HCT116 (cell line): ENCODE data around the gene YWHAH. TPM values are rescaled to one million over a fixed set of nuclear protein-coding genes. Genes with fewer than 3 reads are reported as not detected.

ENCODE experiments used
- ATAC-seq: fragments of 200-7000 bp; cut with Tn5 transposase; 2 replicates; pipeline ENCODE4 v1.9.1; 2020; ENCODE audit warnings: mild to moderate bottlenecking, moderate library complexity
- BruUV-seq: library from RNA; stranded (reverse); fragments of 400-500 nt; replicated peaks from 2 replicates; lab custom pipeline; 2021; lab: Mats Ljungman, UMichigan
- CTCF ChIA-PET: fragments of 300-600 bp; sonication (Branson Sonifier 250); formaldehyde crosslinking; loops from one replicate; lab custom pipeline; 2021; ENCODE audit warnings: antibody characterized with exemption; lab: Charles Lee
- POLR2A ChIA-PET: fragments of 300-600, 350-600 bp; sonication (Branson Sonifier 250); formaldehyde crosslinking; loops from one replicate; lab custom pipeline; 2021; ENCODE audit warnings: antibody characterized with exemption; lab: Charles Lee
- RAD21 ChIA-PET, 2 experiments: fragments of 300-600 bp; sonication (Branson Sonifier 250); formaldehyde crosslinking; loops; one replicate each; lab custom pipeline; 2023; ENCODE audit warnings: low total read pairs in 2 of 2; ENCODE audit not compliant: uncharacterized antibody in 2 of 2, unreplicated experiment in 2 of 2, low non-redundant PET in 1 of 2; lab: Charles Lee
- DNase-seq: peaks from one replicate; pipeline ENCODE4 v3.0.0-alpha.2; 2010; ENCODE audit warnings: low read depth, low spot score
- H2AFZ ChIP-seq: fragments of 200-600 bp; shearing (Covaris generic), sonication (generic); 2 replicates; pipeline ENCODE4 v1.6.1; 2017; ENCODE audit warnings: low read depth, mixed run types, mixed read lengths, antibody characterized with exemption, low read length; ENCODE audit not compliant: poor library complexity, severe bottlenecking
- H3K27ac ChIP-seq: 2 replicates; pipeline ENCODE4 v1.5.1; 2012; ENCODE audit warnings: low read depth, low read length
- H3K27me3 ChIP-seq: fragments of 200-600 bp; sonication (generic); 2 replicates; pipeline ENCODE4 v1.6.1; 2016; ENCODE audit warnings: mixed run types, low read length, mixed read lengths; ENCODE audit not compliant: insufficient read depth
- H3K36me3 ChIP-seq, 2 experiments: fragments of 200-500 bp in 1 of 2; fragments of 200-600 bp in 1 of 2; sonication (Bioruptor generic) in 1 of 2; sonication (generic) in 1 of 2; 2 replicates each; pipeline versions ENCODE4 v1.5.1 to v1.6.1; 2014 to 2016; ENCODE audit warnings: low read length in 2 of 2, inconsistent platforms in 1 of 2, mixed read lengths in 1 of 2, mixed run types in 1 of 2; ENCODE audit not compliant: insufficient read depth in 2 of 2, control insufficient read depth in 1 of 2
- H3K4me1 ChIP-seq, 2 experiments: fragments of 200-600 bp in 1 of 2; sonication (generic) in 1 of 2; 2 replicates each; pipeline versions ENCODE4 v1.5.1 to v1.6.1; 2012 to 2017; ENCODE audit warnings: low read length in 2 of 2, inconsistent platforms in 1 of 2, mild to moderate bottlenecking in 1 of 2, mixed read lengths in 1 of 2, mixed run types in 1 of 2, moderate library complexity in 1 of 2; ENCODE audit not compliant: insufficient read depth in 2 of 2, control insufficient read depth in 1 of 2
- H3K4me2 ChIP-seq: fragments of 200-600 bp; sonication (generic); 2 replicates; pipeline ENCODE4 v1.6.1; 2017; ENCODE audit warnings: mixed run types, low read length, mixed read lengths
- H3K4me3 ChIP-seq, 2 experiments: fragments of 200-600 bp in 1 of 2; sonication (generic) in 1 of 2; replicated peaks in 1 of 2; 2 replicates each; pipeline ENCODE4 v1.5.1; 2011 to 2016; ENCODE audit warnings: low read length in 2 of 2, control low read depth in 1 of 2, low read depth in 1 of 2, mild to moderate bottlenecking in 1 of 2, mixed read lengths in 1 of 2, mixed run types in 1 of 2
- H3K79me2 ChIP-seq: fragments of 200-600 bp; sonication (generic); 2 replicates; pipeline ENCODE4 v1.6.1; 2017; ENCODE audit warnings: mild to moderate bottlenecking, mixed run types, low read length, moderate library complexity, mixed read lengths; ENCODE audit not compliant: insufficient read depth
- H3K9ac ChIP-seq: fragments of 200-600 bp; sonication (generic); 2 replicates; pipeline ENCODE4 v1.6.1; 2016; ENCODE audit warnings: low read length, mixed read lengths
- H3K9me2 ChIP-seq: fragments of 200-600 bp; sonication (generic), shearing (Covaris generic); 2 replicates; pipeline ENCODE4 v1.6.1; 2017; ENCODE audit warnings: mixed run types, mild to moderate bottlenecking, moderate library complexity; ENCODE audit not compliant: insufficient read depth
- H3K9me3 ChIP-seq, 2 experiments: fragments of 200-500 bp in 1 of 2; fragments of 200-600 bp in 1 of 2; sonication (Bioruptor generic) in 1 of 2; sonication (generic) in 1 of 2; 2 replicates each; pipeline ENCODE4 v1.6.1; 2014 to 2017; ENCODE audit warnings: low read length in 2 of 2, mixed read lengths in 2 of 2, inconsistent platforms in 1 of 2, low read depth in 1 of 2, mild to moderate bottlenecking in 1 of 2, mixed run types in 1 of 2, moderate library complexity in 1 of 2; ENCODE audit not compliant: control insufficient read depth in 1 of 2, insufficient read depth in 1 of 2
- H4K20me1 ChIP-seq: fragments of 200-600 bp; sonication (generic), shearing (Covaris generic); 2 replicates; pipeline ENCODE4 v1.6.1; 2017; ENCODE audit warnings: mixed run types, mild to moderate bottlenecking, moderate library complexity; ENCODE audit not compliant: insufficient read depth
- CBX3 ChIP-seq: IDR thresholded peaks from 2 replicates; pipeline ENCODE4 v1.6.1; 2012; ENCODE audit warnings: low read depth
- CEBPB ChIP-seq: IDR thresholded peaks from 2 replicates; pipeline ENCODE4 v1.6.1; 2012; ENCODE audit warnings: low read depth
- CTCF ChIP-seq, 3 experiments: fragments of 200-600 bp in 1 of 3; sonication (generic) in 1 of 3; IDR thresholded peaks in 2 of 3; conservative IDR thresholded peaks in 1 of 3; 2 replicates each; pipeline ENCODE4 v1.5.1; 2012 to 2017; ENCODE audit warnings: low read depth in 2 of 3, low read length in 2 of 3, antibody characterized with exemption in 1 of 3, borderline replicate concordance in 1 of 3, control low read depth in 1 of 3, mild to moderate bottlenecking in 1 of 3, mixed read lengths in 1 of 3, mixed run types in 1 of 3, moderate library complexity in 1 of 3; ENCODE audit not compliant: insufficient read depth in 1 of 3
- EGR1 ChIP-seq: IDR thresholded peaks from 2 replicates; pipeline ENCODE4 v1.6.1; 2012; ENCODE audit warnings: low read depth
- EZH2 ChIP-seq: fragments of 200-600 bp; sonication (generic); IDR thresholded peaks from 2 replicates; pipeline ENCODE4 v1.6.1; 2017; ENCODE audit warnings: antibody characterized with exemption, mixed run types
- EZH2phosphoT487 ChIP-seq: fragments of 200-600 bp; IDR thresholded peaks from 2 replicates; pipeline ENCODE4 v1.6.1; 2018; ENCODE audit warnings: antibody characterized with exemption, borderline replicate concordance
- MAX ChIP-seq: IDR thresholded peaks from 2 replicates; pipeline ENCODE4 v1.6.1; 2012
- POLR2A ChIP-seq: IDR thresholded peaks from 2 replicates; pipeline ENCODE4 v1.7.0; 2011; ENCODE audit warnings: borderline replicate concordance; ENCODE audit not compliant: insufficient read depth, insufficient read length; ENCODE audit errors: extremely low read depth
- POLR2AphosphoS5 ChIP-seq: IDR thresholded peaks from 2 replicates; pipeline ENCODE4 v1.6.1; 2011; ENCODE audit warnings: mild to moderate bottlenecking, low read depth, low read length, moderate library complexity
- SP1 ChIP-seq: IDR thresholded peaks from 2 replicates; pipeline ENCODE4 v1.6.1; 2012; ENCODE audit warnings: low read depth
- SRF ChIP-seq: IDR thresholded peaks from 2 replicates; pipeline ENCODE4 v1.6.1; 2012; ENCODE audit warnings: low read depth
- TCF7L2 ChIP-seq: IDR thresholded peaks from 2 replicates; pipeline ENCODE4 v1.7.0; 2011; ENCODE audit warnings: borderline replicate concordance, inconsistent platforms; ENCODE audit not compliant: insufficient read depth, insufficient read length; ENCODE audit errors: extremely low read depth
- YY1 ChIP-seq: IDR thresholded peaks from 2 replicates; pipeline ENCODE4 v1.6.1; 2011; ENCODE audit warnings: low read length, low read depth, moderate library complexity, mild to moderate bottlenecking; ENCODE audit not compliant: insufficient replicate concordance; ENCODE audit errors: extremely low read depth
- ZBTB33 ChIP-seq: IDR thresholded peaks from 2 replicates; pipeline ENCODE4 v1.6.1; 2011; ENCODE audit warnings: mild to moderate bottlenecking, low read length, moderate library complexity; ENCODE audit not compliant: insufficient replicate concordance; ENCODE audit errors: extremely low read depth
- ZFX ChIP-seq: fragments of 450-650 bp; IDR thresholded peaks from 2 replicates; pipeline ENCODE4 v1.6.1; 2017
- ZNF274 ChIP-seq: fragments of 200-500 bp; sonication (Bioruptor generic); IDR thresholded peaks from 2 replicates; pipeline ENCODE4 v1.6.1; 2014; ENCODE audit warnings: mild to moderate bottlenecking, low read depth, low read length, inconsistent platforms
- intact Hi-C: fragments of 100-400 bp; cut with micrococcal nuclease; formaldehyde crosslinking; loops from 2 replicates; pipeline ENCODE4 v1.10.0; 2022
- total RNA-seq: library from RNA; stranded (reverse); gene quantifications from one replicate; pipeline ENCODE4 v1.2.1, GENCODE V29; 2021; ENCODE audit not compliant: unreplicated experiment

The YWHAH gene
- total RNA-seq, 1 experiment from 2014 or later = 140 TPM

DNA sequence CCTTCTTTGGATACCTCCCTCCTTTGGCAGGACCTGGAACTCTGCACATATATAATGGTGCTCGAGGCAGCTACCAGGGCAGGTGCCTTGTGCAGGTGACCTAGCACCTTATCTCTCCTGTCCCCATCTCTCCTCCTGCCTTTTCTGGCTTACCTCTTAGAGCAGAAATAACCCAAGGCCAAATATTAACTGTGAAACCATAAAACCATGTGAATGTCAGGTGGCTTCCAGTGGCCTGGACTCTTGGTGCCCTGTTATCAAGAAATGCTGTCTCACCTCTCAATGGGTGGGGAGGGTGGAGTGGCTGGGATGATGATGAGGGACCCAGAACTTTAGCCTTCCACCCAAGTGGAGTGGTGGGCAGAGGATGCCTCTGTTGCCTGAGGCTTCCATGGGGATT is 42.9 kb downstream of the YWHAH start (continued):
- TF ChIP-seq EGR1 (no peak), EZH2phosphoT487 (no peak), TCF7L2 (no peak), SRF (no peak), CEBPB (no peak), MAX (no peak), POLR2AphosphoS5 (no peak)

DNA sequence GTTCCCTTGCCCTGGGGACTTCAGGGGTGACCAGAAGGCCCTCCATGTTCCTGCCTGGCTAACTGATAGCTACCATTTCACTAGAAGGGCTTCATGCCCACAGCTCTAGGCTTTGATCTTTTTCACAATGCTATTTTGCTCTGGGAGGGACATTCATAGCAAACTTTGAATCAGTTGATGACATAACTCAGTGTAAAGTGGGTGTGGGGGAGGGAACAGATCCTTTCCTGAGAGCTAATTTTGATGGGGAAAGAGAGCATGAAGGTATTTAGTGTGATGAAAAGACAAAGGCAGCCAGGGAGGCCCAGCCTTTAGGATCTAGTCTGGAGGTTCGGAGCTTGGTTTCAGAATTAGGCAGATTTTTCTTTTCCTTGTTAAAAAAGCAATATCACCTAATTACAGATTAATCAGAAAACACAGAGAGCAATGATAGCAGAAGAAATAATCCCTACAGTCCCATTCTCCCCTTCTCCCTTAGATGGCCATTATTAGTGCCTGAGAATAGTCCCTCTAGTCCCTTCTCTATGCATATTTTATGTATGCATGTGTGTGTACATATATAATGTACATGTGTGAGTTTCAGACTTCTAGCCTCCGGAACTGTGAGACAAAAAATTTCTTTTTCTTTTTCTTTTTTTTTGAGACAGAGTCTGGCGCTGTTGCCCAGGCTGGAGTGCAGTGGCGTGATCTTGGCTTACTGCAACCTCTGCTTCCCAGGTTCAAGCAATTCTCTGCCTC is 46.9 kb downstream of the YWHAH start:
- Histone ChIP-seq H3K36me3 (no peaks in the 10 kb centered on the region), H3K9me3 (no peaks in the 10 kb centered on the region), H2AFZ (no peak overlapping the region), H3K9ac (no peak overlapping the region), H3K4me2 (no peak overlapping the region), H3K9me2 (peaks cover 8% of the 10 kb centered on the region; the same call in 1 of the 2 replicates), H3K79me2 (no peaks in the 10 kb centered on the region), H3K4me3 (no peak overlapping the region), H3K27ac (no peak overlapping the region), H3K4me1 (no peaks in the 10 kb centered on the region), H4K20me1 (no peaks in the 10 kb centered on the region), H3K27me3 (no peaks in the 10 kb centered on the region; the same call in 1 of the 2 replicates)
- no peak for DNase-seq
- no TSS peak for BruUV-seq
- TF ChIP-seq CEBPB (no peak), POLR2AphosphoS5 (no peak), ZFX (no peak), SRF (no peak), EZH2 (no peak), YY1 (no peak), POLR2A (no peak), MAX (no peak), CTCF (IDR thresholded peaks at IDR 0.05 in 2 of 3, conservative IDR thresholded peaks at IDR 0.05 in 1 of 3; ENCODE audit: borderline replicate concordance in 1 of 3, insufficient read depth in 1 of 3, low read depth in 2 of 3, low read length in 2 of 3) (no peak), EGR1 (no peak), SP1 (no peak), ZNF274 (no peak), CBX3 (no peak), ZBTB33 (no peak)
- intact Hi-C loops = loop anchor here (10.0 kb wide), 1 partner anchor 924 kb away; no protein-coding TSS in a partner anchor
- ATAC-seq = no peak
- POLR2A ChIA-PET = no interaction called here
- RAD21 ChIA-PET = no interaction called here
- CTCF ChIA-PET = interaction anchor here (1.5 kb wide), 1 partner anchor 21 kb away, joined by 3 read pairs; no protein-coding TSS in a partner anchor
